ENCODE results near the gene FAM170B.
A peak's percentile ranks its signal among the peaks of the same experiment; 100 is the strongest.

FAM170B gene

GRCh38 chr10:49177391-49178355 is 43.9 kb upstream of the FAM170B start:
- peak; percentile 80 for DNase-seq (ENCODE audit: low read depth, low spot score)
- no peak for TF ChIP-seq CTCF (IDR thresholded peaks at IDR 0.05; ENCODE audit: insufficient read depth, low read length, missing control alignments)
- H3K4me3 ChIP-seq (ENCODE audit: low read depth, low read length), result no peak overlapping the region
- ChIA-PET POLR2A (no interaction called here), CTCF (interaction anchor here (0.7 to 2.0 kb wide), 3 partner anchors 14 to 42 kb away, joined by 3 to 6 read pairs (median 4); no protein-coding TSS in a partner anchor)

GRCh38 chr10:49176310-49177268 is 42.8 kb upstream of the FAM170B start:
- POLR2A ChIA-PET, result no interaction called here
- no peak for DNase-seq (ENCODE audit: low read depth, low spot score)
- TF ChIP-seq CTCF (IDR thresholded peaks at IDR 0.05; ENCODE audit: insufficient read depth, low read length, missing control alignments), result no peak
- CTCF ChIA-PET, result no interaction called here
- H3K4me3 ChIP-seq (ENCODE audit: low read depth, low read length), result no peak overlapping the region

GRCh38 chr10:49175587-49176309 is 41.9 kb upstream of the FAM170B start:
- no peak overlapping the region for H3K4me3 ChIP-seq (ENCODE audit: low read depth, low read length)
- CTCF ChIA-PET, result interaction anchor here (7.0 kb wide), 1 partner anchor 14 kb away, joined by 48 read pairs; no protein-coding TSS in a partner anchor
- DNase-seq (ENCODE audit: low read depth, low spot score), result no peak
- POLR2A ChIA-PET, result no interaction called here
- TF ChIP-seq CTCF (IDR thresholded peaks at IDR 0.05; ENCODE audit: insufficient read depth, low read length, missing control alignments), result no peak

DNA sequence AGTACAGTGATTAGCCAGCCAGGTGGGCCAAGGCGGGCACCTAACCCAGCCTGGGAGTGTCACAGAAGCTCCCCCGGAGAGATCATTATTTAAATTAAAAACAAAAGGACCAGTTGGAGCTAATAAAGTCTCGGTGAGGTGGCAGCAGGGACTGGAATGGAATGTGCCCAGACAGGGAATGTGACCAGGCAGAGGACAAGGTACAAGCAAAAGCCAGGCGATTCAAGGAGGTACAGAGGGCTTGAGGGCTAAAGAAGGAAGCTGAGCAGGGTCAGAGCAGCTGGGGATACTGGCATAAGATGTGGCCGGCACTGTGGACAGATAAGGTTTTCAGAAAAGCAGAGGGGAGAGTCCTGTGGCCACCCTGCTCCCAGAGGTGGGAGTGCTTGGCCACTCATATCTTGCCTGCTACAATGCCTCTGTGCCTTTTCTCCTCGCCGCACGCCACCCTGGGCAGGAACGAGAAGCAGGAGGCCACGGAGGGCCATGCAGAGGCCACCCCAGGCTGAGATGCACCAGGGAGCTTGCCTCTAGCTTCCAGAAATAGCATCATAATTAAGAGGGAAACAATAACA is 41.2 kb upstream of the FAM170B start:
- no peak overlapping the region for H3K4me3 ChIP-seq (ENCODE audit: low read depth, low read length)
- no peak for TF ChIP-seq CTCF (IDR thresholded peaks at IDR 0.05; ENCODE audit: insufficient read depth, low read length, missing control alignments)
- POLR2A ChIA-PET, result no interaction called here
- CTCF ChIA-PET, result interaction anchor here (1.4 to 7.0 kb wide), 2 partner anchors 14 to 516 kb away, joined by 3 to 48 read pairs; no protein-coding TSS in a partner anchor
- no peak for DNase-seq (ENCODE audit: low read depth, low spot score)

- POLR2A ChIA-PET, result no interaction called here
- H3K4me3 ChIP-seq (ENCODE audit: low read depth, low read length), result no peak overlapping the region
- CTCF ChIA-PET, result interaction anchor here (1.4 to 7.0 kb wide), 2 partner anchors 13 to 515 kb away, joined by 3 to 48 read pairs; no protein-coding TSS in a partner anchor
- no peak for TF ChIP-seq CTCF (IDR thresholded peaks at IDR 0.05; ENCODE audit: insufficient read depth, low read length, missing control alignments)
- DNase-seq (ENCODE audit: low read depth, low spot score), result no peak
Measured at GRCh38 chr10:49174261-49174925, 40.6 kb upstream of the FAM170B start.

Data from AG04449 (cell line).